ENCODE data around the gene PARD3B. TPM values are rescaled to one million over a fixed set of nuclear protein-coding genes. Genes with fewer than 3 reads are reported as not detected.

The PARD3B gene
- total RNA-seq, 1 experiment from 2014 or later, result 7.6 TPM

GRCh38 chr2:204881655-204882054, 336.4 kb downstream of the PARD3B start:
- no TSS peak for BruUV-seq (replicated peaks)
- ChIA-PET CTCF (no interaction called here), POLR2A (ENCODE audit: unreplicated experiment) (no interaction called here)
- intact Hi-C loops (cut with micrococcal nuclease; ENCODE audit: unreplicated experiment), result no loop called here
- Histone ChIP-seq H2AFZ (no peak overlapping the region), H3K4me2 (no peak overlapping the region), H3K4me1 (replicated peaks; ENCODE audit: insufficient read depth) (no peaks in the 10 kb centered on the region), H3F3A (ENCODE audit: insufficient read depth, low read depth) (no peaks in the 10 kb centered on the region), H4K20me1 (ENCODE audit: insufficient read depth) (no peaks in the 10 kb centered on the region), H3K79me2 (ENCODE audit: low read depth) (no peaks in the 10 kb centered on the region), H3K4me3 (no peak overlapping the region), H3K27me3 (ENCODE audit: insufficient read depth, low read depth) (no peaks in the 10 kb centered on the region), H3K9me2 (ENCODE audit: insufficient read depth) (no peaks in the 10 kb centered on the region), H3K36me3 (ENCODE audit: low read depth) (no peaks in the 10 kb centered on the region), H3K27ac (no peak overlapping the region), H3K9me3 (ENCODE audit: insufficient read depth, low read depth) (no peaks in the 10 kb centered on the region)
- TF ChIP-seq EZH2 (IDR thresholded peaks at IDR 0.05; ENCODE audit: low read depth), result no peak
- TF ChIP-seq, protein P1, sequence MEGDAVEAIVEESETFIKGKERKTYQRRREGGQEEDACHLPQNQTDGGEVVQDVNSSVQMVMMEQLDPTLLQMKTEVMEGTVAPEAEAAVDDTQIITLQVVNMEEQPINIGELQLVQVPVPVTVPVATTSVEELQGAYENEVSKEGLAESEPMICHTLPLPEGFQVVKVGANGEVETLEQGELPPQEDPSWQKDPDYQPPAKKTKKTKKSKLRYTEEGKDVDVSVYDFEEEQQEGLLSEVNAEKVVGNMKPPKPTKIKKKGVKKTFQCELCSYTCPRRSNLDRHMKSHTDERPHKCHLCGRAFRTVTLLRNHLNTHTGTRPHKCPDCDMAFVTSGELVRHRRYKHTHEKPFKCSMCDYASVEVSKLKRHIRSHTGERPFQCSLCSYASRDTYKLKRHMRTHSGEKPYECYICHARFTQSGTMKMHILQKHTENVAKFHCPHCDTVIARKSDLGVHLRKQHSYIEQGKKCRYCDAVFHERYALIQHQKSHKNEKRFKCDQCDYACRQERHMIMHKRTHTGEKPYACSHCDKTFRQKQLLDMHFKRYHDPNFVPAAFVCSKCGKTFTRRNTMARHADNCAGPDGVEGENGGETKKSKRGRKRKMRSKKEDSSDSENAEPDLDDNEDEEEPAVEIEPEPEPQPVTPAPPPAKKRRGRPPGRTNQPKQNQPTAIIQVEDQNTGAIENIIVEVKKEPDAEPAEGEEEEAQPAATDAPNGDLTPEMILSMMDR (conservative IDR thresholded peaks at IDR 0.05), result no peak
- DNase-seq, result no peak

- Histone ChIP-seq H3K4me3 (no peak overlapping the region), H3K36me3 (ENCODE audit: low read depth) (no peaks in the 10 kb centered on the region), H3K4me1 (replicated peaks; ENCODE audit: insufficient read depth) (no peaks in the 10 kb centered on the region), H4K20me1 (ENCODE audit: insufficient read depth) (no peaks in the 10 kb centered on the region), H3K27ac (no peak overlapping the region), H3F3A (ENCODE audit: insufficient read depth, low read depth) (no peaks in the 10 kb centered on the region), H3K9me2 (ENCODE audit: insufficient read depth) (no peaks in the 10 kb centered on the region), H3K27me3 (ENCODE audit: insufficient read depth, low read depth) (no peaks in the 10 kb centered on the region), H3K9me3 (ENCODE audit: insufficient read depth, low read depth) (no peaks in the 10 kb centered on the region), H3K79me2 (ENCODE audit: low read depth) (no peaks in the 10 kb centered on the region), H3K4me2 (no peak overlapping the region), H2AFZ (no peak overlapping the region)
- ChIA-PET POLR2A (ENCODE audit: unreplicated experiment) (no interaction called here), CTCF (no interaction called here)
- intact Hi-C loops (cut with micrococcal nuclease; ENCODE audit: unreplicated experiment), result no loop called here
- BruUV-seq (replicated peaks), result no TSS peak
- TF ChIP-seq, protein P1 (conservative IDR thresholded peaks at IDR 0.05), result no peak
- TF ChIP-seq EZH2 (IDR thresholded peaks at IDR 0.05; ENCODE audit: low read depth), result no peak
- DNase-seq, result no peak
Measured at GRCh38 chr2:204885747-204886146, 340.5 kb downstream of the PARD3B start.

- DNase-seq, result no peak
- Histone ChIP-seq H3F3A (ENCODE audit: insufficient read depth, low read depth) (no peaks in the 10 kb centered on the region), H3K4me2 (no peak overlapping the region), H3K27ac (no peak overlapping the region), H4K20me1 (ENCODE audit: insufficient read depth) (no peaks in the 10 kb centered on the region), H3K36me3 (ENCODE audit: low read depth) (no peaks in the 10 kb centered on the region), H3K27me3 (ENCODE audit: insufficient read depth, low read depth) (no peaks in the 10 kb centered on the region), H3K79me2 (ENCODE audit: low read depth) (no peaks in the 10 kb centered on the region), H3K9me3 (ENCODE audit: insufficient read depth, low read depth) (no peaks in the 10 kb centered on the region), H3K4me1 (replicated peaks; ENCODE audit: insufficient read depth) (no peaks in the 10 kb centered on the region), H3K9me2 (ENCODE audit: insufficient read depth) (no peaks in the 10 kb centered on the region), H2AFZ (no peak overlapping the region), H3K4me3 (no peak overlapping the region)
- ChIA-PET CTCF (no interaction called here), POLR2A (ENCODE audit: unreplicated experiment) (no interaction called here)
- intact Hi-C loops (cut with micrococcal nuclease; ENCODE audit: unreplicated experiment), result no loop called here
- BruUV-seq (replicated peaks), result no TSS peak
- TF ChIP-seq, protein P1 (conservative IDR thresholded peaks at IDR 0.05), result no peak
- TF ChIP-seq EZH2 (IDR thresholded peaks at IDR 0.05; ENCODE audit: low read depth), result no peak
Measured at GRCh38 chr2:204886713-204887112, 341.4 kb downstream of the PARD3B start.

Measured in PC-9 (cell line).